Right lobe of liver (tissue), 6 donors: ENCODE data around the gene KIF25. TPM values are rescaled to one million over a fixed set of nuclear protein-coding genes. Genes with fewer than 3 reads are reported as not detected.

ENCODE experiments used
- ATAC-seq, 4 donors: fragments of 200-7000 bp; cut with Tn5 transposase; one replicate each; pipeline ENCODE4 v1.9.1; 2020; ENCODE audit warnings: mild to moderate bottlenecking in 4 of 4, moderate library complexity in 4 of 4
- DNase-seq, 3 donors: peaks; one replicate each; pipeline ENCODE4 v3.0.0-alpha.2; 2020
- H3K27ac ChIP-seq, 3 donors: fragments of 200-600 bp; one replicate each; pipeline ENCODE4 v1.8.0; 2022
- H3K27me3 ChIP-seq, 2 donors: fragments of 200-600 bp; one replicate each; pipeline ENCODE4 v1.8.0; 2022
- H3K36me3 ChIP-seq, 4 donors: fragments of 200-600 bp; sonication (generic) in 1 of 4; one replicate each; pipeline versions ENCODE4 v1.5.1 to v1.8.0; 2017 to 2022; ENCODE audit warnings: control low read depth in 1 of 4
- H3K4me1 ChIP-seq, 4 donors: fragments of 200-600 bp; sonication (generic) in 1 of 4; one replicate each; pipeline versions ENCODE4 v1.5.1 to v1.8.0; 2017 to 2022; ENCODE audit warnings: control low read depth in 1 of 4
- H3K4me3 ChIP-seq, 3 donors: fragments of 200-600 bp; one replicate each; pipeline ENCODE4 v1.8.0; 2022
- H3K9me3 ChIP-seq, 4 donors: fragments of 200-600 bp; sonication (generic) in 1 of 4; one replicate each; pipeline versions ENCODE4 v1.5.1 to v1.8.0; 2017 to 2022; ENCODE audit warnings: control low read depth in 1 of 4
- POLR2A ChIP-seq: fragments of 450-650 bp; IDR thresholded peaks from one replicate; pipeline ENCODE4 v1.6.1; 2017; ENCODE audit warnings: antibody characterized with exemption, mild to moderate bottlenecking
- WGBS: methylation state at CpG from one replicate; pipeline ENCODE4 v1.1.6; 2018; ENCODE audit warnings: low coverage, low lambda C conversion rate; ENCODE audit not compliant: insufficient coverage; ENCODE audit errors: missing lambda C conversion rate; 5-methylcytosine and 5-hydroxymethylcytosine counted together
- intact Hi-C, 2 donors: fragments of 100-400 bp; cut with DNase I; formaldehyde crosslinking; loops; one replicate each; pipeline versions ENCODE4 v1.11.2 to v1.14.1; 2022
- total RNA-seq, 6 experiments: library from RNA; depleted of rRNA in 2 of 6; stranded (reverse); fragments of >200 nt in 2 of 6; fragmentation: NEBNext Ultra II Directional in 3 of 6; extraction: Animal tissue kit (Norgen Biotek cat#: 25700) in 3 of 6; gene quantifications; one replicate each; pipeline versions ENCODE4 v1.1.0 to v1.2.4, GENCODE V29; 2016 to 2023
- TF ChIP-seq, protein P1 (sequence below), 4 donors: fragments of 200-600 bp in 3 of 4; fragments of 450-650 bp in 1 of 4; IDR thresholded peaks; one replicate each; pipeline versions ENCODE4 v1.5.1 to v1.8.0; 2016 to 2022; ENCODE audit warnings: antibody characterized with exemption in 4 of 4, mild to moderate bottlenecking in 2 of 4
- donor health status: DM: no; HTN: yes; CAD: no.
- donor health status: DM: no; HTN: no; CAD: no.
- donor health status: DM: no; HTN: no; CAD: no.
- donor health status: DM: no; HTN: yes; CAD: no.
- donor health status: DM: no; HTN: yes; CAD: no.

The KIF25 gene
- total RNA-seq, 6 experiments from 2014 or later: 0.15 TPM; not detected in 5

DNA sequence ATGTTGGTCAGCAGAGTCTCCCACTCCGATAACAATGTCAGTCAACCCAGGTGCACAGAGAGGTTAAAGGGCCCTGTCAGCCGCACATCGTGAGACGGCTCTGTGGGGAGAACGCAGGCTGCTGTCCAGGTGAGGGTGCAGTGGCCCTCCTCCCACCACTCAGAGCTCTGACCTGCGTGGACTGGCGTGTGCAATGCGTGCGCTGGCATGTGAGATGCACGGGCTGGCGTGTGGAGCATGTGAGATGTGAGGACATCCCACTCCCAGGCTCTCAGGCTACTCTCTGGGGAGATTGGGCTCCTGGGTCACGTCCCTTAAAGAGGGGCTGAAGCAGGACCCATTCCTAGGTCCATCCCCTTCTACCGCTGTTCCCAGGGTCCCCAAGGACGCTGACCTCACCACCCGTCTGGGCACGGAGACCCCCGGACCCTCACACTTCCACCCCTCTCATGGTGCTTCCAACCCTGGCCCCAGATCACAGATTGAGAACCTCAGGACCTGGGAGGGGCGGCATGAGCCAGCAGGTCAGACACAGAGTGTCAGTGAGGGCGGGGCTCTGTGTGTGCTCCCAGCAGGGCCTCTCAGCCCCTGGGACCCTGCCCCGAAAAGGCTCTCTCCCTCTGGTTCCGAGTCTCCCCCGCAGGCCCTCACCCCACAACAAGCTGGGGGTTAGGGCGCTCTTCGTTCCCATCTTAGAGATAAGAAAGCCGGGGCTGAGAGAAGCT lies 90.1 kb downstream of the KIF25 start:
- no peaks in the 10 kb centered on the region for H3K4me1 ChIP-seq
- DNase-seq: no peak
- H3K27me3 ChIP-seq: no peaks in the 10 kb centered on the region
- no peak overlapping the region for H3K27ac ChIP-seq
- intact Hi-C loops: no loop called here
- no peaks in the 10 kb centered on the region for H3K9me3 ChIP-seq
- WGBS: 50% methylated on average over 1 of the region's 25 CpGs
- no peaks in the 10 kb centered on the region for H3K36me3 ChIP-seq
- ATAC-seq: no peak
- no peak overlapping the region for H3K4me3 ChIP-seq
- TF ChIP-seq, protein P1, sequence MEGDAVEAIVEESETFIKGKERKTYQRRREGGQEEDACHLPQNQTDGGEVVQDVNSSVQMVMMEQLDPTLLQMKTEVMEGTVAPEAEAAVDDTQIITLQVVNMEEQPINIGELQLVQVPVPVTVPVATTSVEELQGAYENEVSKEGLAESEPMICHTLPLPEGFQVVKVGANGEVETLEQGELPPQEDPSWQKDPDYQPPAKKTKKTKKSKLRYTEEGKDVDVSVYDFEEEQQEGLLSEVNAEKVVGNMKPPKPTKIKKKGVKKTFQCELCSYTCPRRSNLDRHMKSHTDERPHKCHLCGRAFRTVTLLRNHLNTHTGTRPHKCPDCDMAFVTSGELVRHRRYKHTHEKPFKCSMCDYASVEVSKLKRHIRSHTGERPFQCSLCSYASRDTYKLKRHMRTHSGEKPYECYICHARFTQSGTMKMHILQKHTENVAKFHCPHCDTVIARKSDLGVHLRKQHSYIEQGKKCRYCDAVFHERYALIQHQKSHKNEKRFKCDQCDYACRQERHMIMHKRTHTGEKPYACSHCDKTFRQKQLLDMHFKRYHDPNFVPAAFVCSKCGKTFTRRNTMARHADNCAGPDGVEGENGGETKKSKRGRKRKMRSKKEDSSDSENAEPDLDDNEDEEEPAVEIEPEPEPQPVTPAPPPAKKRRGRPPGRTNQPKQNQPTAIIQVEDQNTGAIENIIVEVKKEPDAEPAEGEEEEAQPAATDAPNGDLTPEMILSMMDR (IDR thresholded peaks at IDR 0.05): no peak
- no peak for TF ChIP-seq POLR2A

DNA sequence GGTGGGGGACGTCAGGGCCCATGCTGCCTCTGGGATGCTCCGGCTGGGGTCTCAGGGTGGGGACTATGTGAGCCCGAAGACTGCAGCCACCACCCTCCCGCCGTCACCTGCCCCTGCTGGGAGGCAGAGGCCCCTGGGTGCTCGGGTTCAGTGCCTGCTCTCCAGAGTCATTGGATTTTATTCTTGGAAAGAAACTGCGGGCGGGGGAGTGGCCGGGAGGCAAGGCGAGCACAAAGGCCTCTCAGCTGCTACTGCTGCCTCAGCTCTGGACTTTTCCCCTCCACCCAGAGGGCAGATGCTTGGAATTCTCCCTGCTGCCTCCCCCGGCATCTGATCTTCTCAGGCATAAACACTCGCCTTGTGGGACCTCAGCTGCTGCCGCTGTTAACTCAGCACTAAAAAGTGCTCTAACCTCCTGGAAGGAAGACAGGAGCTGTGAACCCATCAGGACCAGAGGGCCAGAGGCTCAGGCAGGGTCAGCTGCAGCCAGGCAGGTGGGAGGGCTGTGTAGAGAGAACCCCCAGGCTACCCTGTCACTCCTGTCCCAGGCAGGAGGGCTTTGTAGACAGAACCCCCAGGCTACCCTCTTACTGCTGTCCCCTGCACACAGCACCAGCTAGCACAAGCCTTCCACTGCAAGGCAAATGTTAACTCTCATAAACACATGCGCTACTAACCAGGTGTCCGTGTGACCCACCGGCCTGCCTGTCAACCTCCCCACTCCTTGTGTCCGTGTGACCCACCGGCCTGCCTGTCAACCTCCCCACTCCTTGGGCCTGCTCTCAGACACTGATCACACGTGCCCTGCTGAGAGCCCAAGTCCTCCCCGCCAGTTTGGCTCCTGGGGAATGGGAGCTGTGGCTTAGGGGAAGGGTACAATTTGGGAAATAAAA lies 90.9 kb downstream of the KIF25 start:
- no peaks in the 10 kb centered on the region for H3K4me1 ChIP-seq
- DNase-seq (peak in 1 of 3 donors; percentile 26), ATAC-seq (peak in 2 of 4 donors; percentile 38)
- no peak overlapping the region for H3K4me3 ChIP-seq
- no peaks in the 10 kb centered on the region for H3K27me3 ChIP-seq
- H3K36me3 ChIP-seq: no peaks in the 10 kb centered on the region
- TF ChIP-seq POLR2A: no peak
- TF ChIP-seq, protein P1 (IDR thresholded peaks at IDR 0.05): no peak
- WGBS: 71% methylated on average over 6 of the region's 20 CpGs
- no peak overlapping the region for H3K27ac ChIP-seq
- H3K9me3 ChIP-seq: no peaks in the 10 kb centered on the region
- intact Hi-C loops: no loop called here

DNA sequence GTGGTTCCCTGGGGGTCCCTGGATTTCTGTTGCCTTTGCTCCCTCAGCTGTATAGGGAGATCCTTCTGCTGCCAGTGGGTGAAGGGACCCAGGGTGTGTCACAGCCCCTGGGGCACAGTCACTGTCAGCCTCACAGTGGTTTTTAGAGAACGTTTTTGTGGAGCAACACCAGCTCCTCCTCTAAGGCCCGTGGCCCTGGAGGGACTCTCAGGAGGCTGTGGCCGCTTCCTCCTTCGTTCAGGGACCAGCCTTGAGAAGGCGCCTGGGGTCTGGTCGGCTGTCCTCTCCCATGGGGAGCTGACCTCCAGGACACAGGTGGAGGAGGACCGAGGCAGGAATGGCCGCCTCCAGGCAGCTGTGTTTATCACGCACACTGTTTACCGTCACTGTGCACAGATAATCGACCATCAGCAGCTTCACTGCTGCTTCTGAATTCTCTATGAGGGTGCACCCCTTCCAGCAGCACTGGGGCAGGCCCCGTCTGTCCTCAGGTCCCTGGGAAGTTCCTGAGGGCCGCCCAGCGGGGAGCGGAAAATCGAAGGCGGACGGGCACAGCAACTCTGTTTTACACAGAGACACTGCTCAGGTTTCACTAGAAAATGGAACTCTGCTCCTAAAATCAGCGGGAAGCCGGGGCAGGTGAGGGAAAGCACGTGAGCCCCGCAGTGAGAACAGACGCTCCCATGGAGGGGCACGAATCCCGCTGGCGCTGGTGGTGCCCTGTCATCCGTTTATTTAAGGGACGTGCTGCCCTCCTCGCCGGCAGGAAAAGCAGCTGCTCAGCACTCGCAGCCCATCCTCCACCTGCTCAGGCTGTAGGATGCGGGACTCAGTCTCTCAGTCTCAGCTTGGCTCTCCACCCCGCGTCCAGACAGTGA lies 92.0 kb downstream of the KIF25 start:
- no peaks in the 10 kb centered on the region for H3K27me3 ChIP-seq
- ATAC-seq (no peak), DNase-seq (peak in 1 of 3 donors; percentile 53)
- no peaks in the 10 kb centered on the region for H3K9me3 ChIP-seq
- no peak overlapping the region for H3K27ac ChIP-seq
- H3K36me3 ChIP-seq: no peaks in the 10 kb centered on the region
- TF ChIP-seq POLR2A: no peak
- TF ChIP-seq, protein P1 (IDR thresholded peaks at IDR 0.05): no peak
- H3K4me1 ChIP-seq: no peaks in the 10 kb centered on the region
- H3K4me3 ChIP-seq: no peak overlapping the region
- 20% methylated on average over 2 of the region's 34 CpGs for WGBS
- intact Hi-C loops: no loop called here

DNA sequence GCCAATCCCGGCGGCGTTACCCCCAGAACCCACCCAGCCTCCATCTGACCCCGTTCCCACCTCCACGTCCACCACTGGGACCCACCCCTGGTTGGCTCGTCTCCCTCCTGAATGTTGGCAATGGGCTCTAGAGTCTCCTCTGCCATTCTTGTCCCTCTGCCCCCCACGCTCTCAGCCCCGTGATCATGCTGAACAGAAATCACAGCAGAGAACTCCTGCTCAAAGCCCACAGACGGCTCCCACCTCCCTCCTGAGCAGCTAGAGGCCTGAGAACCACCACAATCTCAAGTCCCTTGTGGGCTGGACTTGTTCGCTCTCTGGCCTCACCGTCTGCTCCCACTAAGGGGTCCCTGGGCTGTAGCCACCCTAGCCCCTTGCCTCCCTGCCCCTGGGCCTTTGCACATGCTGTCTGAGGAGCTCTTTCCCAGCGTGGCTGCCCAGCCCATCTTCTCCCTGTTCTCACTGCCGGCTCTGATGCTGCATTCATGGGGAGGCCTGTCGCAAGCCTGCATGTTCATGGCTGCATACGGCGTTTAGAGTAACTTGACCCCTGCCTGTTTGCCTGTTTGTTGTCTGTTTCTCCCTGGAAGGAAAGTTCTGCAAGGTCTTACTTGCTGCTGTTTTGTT lies 92.7 kb downstream of the KIF25 start:
- Histone ChIP-seq H3K4me1 (no peaks in the 10 kb centered on the region), H3K27me3 (no peaks in the 10 kb centered on the region), H3K9me3 (no peaks in the 10 kb centered on the region), H3K4me3 (no peak overlapping the region), H3K27ac (no peak overlapping the region), H3K36me3 (no peaks in the 10 kb centered on the region)
- ATAC-seq (no peak), DNase-seq (peak in 1 of 3 donors; percentile 23)
- WGBS: 77% methylated on average over 10 of the region's 16 CpGs
- intact Hi-C loops: no loop called here
- TF ChIP-seq, protein P1 (IDR thresholded peaks at IDR 0.05): no peak
- no peak for TF ChIP-seq POLR2A
